H9 (cell line): ENCODE results near the gene L1CAM. TPM values are rescaled to one million over a fixed set of nuclear protein-coding genes. Genes with fewer than 3 reads are reported as not detected.

Experiments used
- DNase-seq: peaks from one replicate; pipeline ENCODE4 v3.0.0-alpha.2; 2017
- H2AFZ ChIP-seq: one replicate; pipeline ENCODE4 v1.6.1; 2013; ENCODE audit warnings: mild to moderate bottlenecking, low read length, control low read depth, moderate library complexity
- H2AK5ac ChIP-seq: 2 replicates; pipeline ENCODE4 v1.6.1; 2013; ENCODE audit warnings: low read length, control low read depth, mixed read lengths; ENCODE audit not compliant: insufficient read length
- H2BK120ac ChIP-seq: one replicate; pipeline ENCODE4 v1.6.1; 2013; ENCODE audit warnings: low read depth, mild to moderate bottlenecking, low read length, control low read depth, inconsistent platforms; ENCODE audit not compliant: poor library complexity, severe bottlenecking
- H2BK12ac ChIP-seq: 2 replicates; pipeline ENCODE4 v1.6.1; 2013; ENCODE audit warnings: low read length, control low read depth, mixed read lengths, low read depth; ENCODE audit not compliant: insufficient read length
- H2BK15ac ChIP-seq: 2 replicates; pipeline ENCODE4 v1.6.1; 2013; ENCODE audit warnings: low read depth, low read length, control low read depth
- H2BK20ac ChIP-seq: one replicate; pipeline ENCODE4 v1.6.1; 2013; ENCODE audit warnings: low read depth, mild to moderate bottlenecking, low read length, control low read depth, inconsistent platforms; ENCODE audit not compliant: poor library complexity, severe bottlenecking
- H2BK5ac ChIP-seq: 2 replicates; pipeline ENCODE4 v1.6.1; 2013; ENCODE audit warnings: low read length, control low read depth, mixed read lengths; ENCODE audit not compliant: insufficient read length
- H3K14ac ChIP-seq: 2 replicates; pipeline ENCODE4 v1.6.1; 2013; ENCODE audit warnings: low read length, control low read depth; ENCODE audit not compliant: insufficient read depth
- H3K18ac ChIP-seq: 2 replicates; pipeline ENCODE4 v1.6.1; 2013; ENCODE audit warnings: low read depth, mild to moderate bottlenecking, mixed read lengths, low read length, control low read depth; ENCODE audit not compliant: insufficient read length
- H3K23ac ChIP-seq: 2 replicates; pipeline ENCODE4 v1.6.1; 2013; ENCODE audit warnings: low read length, control low read depth, mixed read lengths, low read depth; ENCODE audit not compliant: insufficient read length
- H3K23me2 ChIP-seq: 2 replicates; pipeline ENCODE4 v1.6.1; 2013; ENCODE audit warnings: low read depth, mild to moderate bottlenecking, mixed read lengths, low read length, control low read depth; ENCODE audit not compliant: insufficient read length, poor library complexity, severe bottlenecking
- H3K27ac ChIP-seq: 2 replicates; pipeline ENCODE4 v1.5.1; 2013; ENCODE audit warnings: low read length, control low read depth, mixed read lengths, low read depth; ENCODE audit not compliant: insufficient read length
- H3K27me3 ChIP-seq: 2 replicates; pipeline ENCODE4 v1.6.1; 2013; ENCODE audit warnings: low read length, control low read depth, inconsistent platforms; ENCODE audit not compliant: insufficient read depth
- H3K4ac ChIP-seq: 2 replicates; pipeline ENCODE4 v1.6.1; 2013; ENCODE audit warnings: low read depth, mild to moderate bottlenecking, control low read depth, inconsistent platforms, low read length, moderate library complexity
- H3K4me1 ChIP-seq: 2 replicates; pipeline ENCODE4 v1.6.1; 2013; ENCODE audit warnings: low read length, control low read depth, inconsistent platforms; ENCODE audit not compliant: insufficient read depth
- H3K4me2 ChIP-seq: 2 replicates; pipeline ENCODE4 v1.6.1; 2013; ENCODE audit warnings: low read length, control low read depth, mixed read lengths; ENCODE audit not compliant: insufficient read length, insufficient read depth
- H3K56ac ChIP-seq: 2 replicates; pipeline ENCODE4 v1.6.1; 2013; ENCODE audit warnings: low read depth, mild to moderate bottlenecking, mixed read lengths, low read length, control low read depth; ENCODE audit not compliant: insufficient read length
- H3K79me1 ChIP-seq: 2 replicates; pipeline ENCODE4 v1.6.1; 2013; ENCODE audit warnings: low read depth, mild to moderate bottlenecking, moderate library complexity, low read length, control low read depth, inconsistent platforms; ENCODE audit not compliant: insufficient read depth, poor library complexity, severe bottlenecking
- H3K79me2 ChIP-seq: 2 replicates; pipeline ENCODE4 v1.6.1; 2013; ENCODE audit warnings: low read length, control low read depth, inconsistent platforms; ENCODE audit not compliant: insufficient read depth
- H3K9ac ChIP-seq: 2 replicates; pipeline ENCODE4 v1.6.1; 2013; ENCODE audit warnings: low read length, control low read depth, mixed read lengths; ENCODE audit not compliant: insufficient read length; ENCODE audit errors: extremely low read depth
- H3K9me3 ChIP-seq: one replicate; pipeline ENCODE4 v1.6.1; 2013; ENCODE audit warnings: low read depth, low read length, inconsistent platforms; ENCODE audit not compliant: control insufficient read depth
- H3T11ph ChIP-seq: one replicate; pipeline ENCODE4 v1.6.1; 2013; ENCODE audit warnings: mild to moderate bottlenecking, low read length, control low read depth, inconsistent platforms
- H4K20me1 ChIP-seq: one replicate; pipeline ENCODE4 v1.6.1; 2013; ENCODE audit not compliant: control insufficient read depth, insufficient read length, insufficient read depth
- H4K5ac ChIP-seq: 2 replicates; pipeline ENCODE4 v1.6.1; 2013; ENCODE audit warnings: low read depth, mild to moderate bottlenecking, mixed read lengths, low read length, control low read depth; ENCODE audit not compliant: insufficient read length
- H4K8ac ChIP-seq: replicated peaks from 2 replicates; pipeline ENCODE4 v1.6.1; 2013; ENCODE audit warnings: low read length, control low read depth, mixed read lengths, low read depth; ENCODE audit not compliant: insufficient read length
- H4K91ac ChIP-seq: 2 replicates; pipeline ENCODE4 v1.6.1; 2013; ENCODE audit warnings: low read depth, mild to moderate bottlenecking, moderate library complexity, mixed read lengths, low read length, control low read depth; ENCODE audit not compliant: insufficient read length
- H3K27ac Mint-ChIP-seq, 3 experiments: 2 replicates in 2 of 3; 3 replicates in 1 of 3; pipeline ENCODE4 v1.8.0; 2020 to 2021; ENCODE audit warnings: mixed read lengths in 3 of 3, mild to moderate bottlenecking in 1 of 3, moderate library complexity in 1 of 3
- H3K27me3 Mint-ChIP-seq: 2 replicates; pipeline ENCODE4 v1.8.0; 2021; ENCODE audit warnings: low read depth, mild to moderate bottlenecking, moderate library complexity, mixed read lengths
- H3K36me3 Mint-ChIP-seq, 3 experiments: 2 replicates in 2 of 3; 3 replicates in 1 of 3; pipeline ENCODE4 v1.8.0; 2020 to 2021; ENCODE audit warnings: low read depth in 3 of 3, mixed read lengths in 3 of 3; ENCODE audit not compliant: insufficient read depth in 1 of 3
- H3K4me1 Mint-ChIP-seq, 2 experiments: 2 replicates each; pipeline ENCODE4 v1.8.0; 2020; ENCODE audit warnings: mixed read lengths in 2 of 2
- H3K4me3 Mint-ChIP-seq, 2 experiments: 2 replicates in 1 of 2; 3 replicates in 1 of 2; pipeline ENCODE4 v1.8.0; 2020 to 2021; ENCODE audit warnings: mild to moderate bottlenecking in 2 of 2, mixed read lengths in 2 of 2, moderate library complexity in 1 of 2
- H3K9me3 Mint-ChIP-seq, 2 experiments: 2 replicates in 1 of 2; 3 replicates in 1 of 2; pipeline ENCODE4 v1.8.0; 2020; ENCODE audit warnings: mild to moderate bottlenecking in 2 of 2, mixed read lengths in 2 of 2, moderate library complexity in 1 of 2
- CTCF ChIP-seq: fragments of 200-600 bp; sonication (generic); conservative IDR thresholded peaks from 3 replicates; pipeline ENCODE4 v1.8.0; 2021; ENCODE audit warnings: antibody characterized with exemption, mild to moderate bottlenecking
- WGBS: extraction: QIAGEN DNeasy Blood & Tissue Kit; methylation state at CpG from one replicate; pipeline ENCODE4 v1.1.7; 2013; ENCODE audit warnings: missing lambda C conversion rate, low lambda C conversion rate, mixed read lengths; ENCODE audit not compliant: insufficient read length; ENCODE audit errors: extremely low coverage; 5-methylcytosine and 5-hydroxymethylcytosine counted together
- total RNA-seq: library from RNA; stranded (reverse); gene quantifications from 2 replicates; pipeline ENCODE4 v1.2.1, GENCODE V29; 2021

Gene L1CAM
- total RNA-seq, 1 experiment from 2014 or later: 22.7 TPM

DNA sequence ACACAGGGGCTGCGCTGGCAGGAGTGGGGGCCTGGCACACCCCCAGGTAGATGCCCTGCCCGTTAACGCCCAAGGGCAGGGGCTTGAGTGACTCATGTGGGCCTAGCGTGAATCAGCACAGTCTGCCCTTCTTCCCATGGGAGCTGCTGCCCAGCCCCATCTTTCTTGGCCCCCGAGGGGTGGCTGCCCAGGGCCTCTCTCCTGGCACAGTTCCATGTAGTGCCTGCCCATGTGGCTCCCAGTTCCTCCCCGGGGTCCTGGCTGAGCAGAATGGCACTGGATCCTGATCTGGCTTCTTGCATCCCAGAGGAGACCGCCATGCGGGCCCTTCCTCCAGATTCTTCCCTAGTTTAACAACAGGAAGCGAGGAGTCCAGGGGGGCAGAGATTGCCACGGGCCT, 16.4 kb upstream of the L1CAM start:
- Histone ChIP-seq H3K4me2 (no peak overlapping the region), H3T11ph (no peak overlapping the region), H2AK5ac (no peak overlapping the region), H3K23ac (no peak overlapping the region), H3K9me3 (peaks cover 10% of the 10 kb centered on the region), H3K79me2 (no peaks in the 10 kb centered on the region), H4K8ac (no peak overlapping the region), H3K4me1 (no peaks in the 10 kb centered on the region), H4K5ac (no peak overlapping the region), H3K14ac (no peak overlapping the region), H2AFZ (no peak overlapping the region), H2BK5ac (no peak overlapping the region), H3K9ac (no peak overlapping the region), H2BK15ac (no peak overlapping the region), H3K18ac (no peak overlapping the region), H3K56ac (no peak overlapping the region), H2BK20ac (no peak overlapping the region), H3K23me2 (no peaks in the 10 kb centered on the region), H3K79me1 (no peaks in the 10 kb centered on the region), H4K91ac (no peak overlapping the region), H3K27me3 (no peaks in the 10 kb centered on the region), H2BK120ac (no peak overlapping the region), H2BK12ac (no peak overlapping the region), H3K27ac (no peak overlapping the region), H4K20me1 (no peaks in the 10 kb centered on the region), H3K4ac (no peak overlapping the region)
- Mint-ChIP-seq H3K9me3 (peaks cover 67 to 68% of the 10 kb centered on the region in 2 experiments), H3K4me3 (no peak overlapping the region), H3K27ac (no peak overlapping the region), H3K4me1 (peaks cover 5 to 22% of the 10 kb centered on the region in 2 experiments), H3K36me3 (peaks cover 0 to 10% (median 4%) of the 10 kb centered on the region in 3 experiments; a peak in 5 of 7 replicates), H3K27me3 (peaks cover 4% of the 10 kb centered on the region; the same call in 1 of the 2 replicates)
- TF ChIP-seq CTCF: no peak
- WGBS: no CpG with 5 or more reads among the region's 10 CpGs
- DNase-seq: no peak
